Measurements from ENCODE around the gene SLC25A1.

Gene SLC25A1

DNA sequence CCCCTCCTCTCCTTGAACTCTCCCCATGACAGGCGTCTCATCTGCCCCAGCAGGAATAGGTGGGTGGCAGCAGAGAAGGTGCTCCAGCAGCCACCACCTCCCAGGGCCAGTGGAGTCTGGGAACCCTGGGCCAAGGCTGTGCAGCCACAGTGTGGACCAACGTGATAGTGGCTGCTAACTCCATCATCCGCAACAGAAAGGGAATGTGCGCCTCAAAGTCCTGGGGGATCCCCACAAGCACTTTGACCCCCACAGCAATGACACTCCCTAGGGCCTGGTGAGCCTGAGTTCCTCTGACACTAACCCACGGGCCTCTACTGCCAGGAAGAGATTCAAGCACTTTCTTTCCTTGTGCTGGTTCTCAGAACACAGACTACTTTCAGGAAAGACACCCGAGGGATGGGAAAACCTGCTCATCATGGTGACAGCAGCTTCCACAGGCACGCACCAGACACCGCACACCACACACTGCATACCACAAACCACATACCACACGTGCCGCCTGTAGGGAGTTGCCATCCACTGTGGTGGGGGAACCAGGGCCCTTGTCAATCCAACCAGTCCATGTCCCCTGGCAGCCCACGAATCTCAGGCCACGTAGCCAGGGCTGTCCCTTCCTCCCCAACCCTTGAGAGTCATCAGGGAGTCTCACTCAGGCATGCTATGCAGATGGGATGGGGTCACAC, 3.4 kb upstream of the SLC25A1 start:
- DNase-seq (ENCODE audit: low spot score): no peak
- no peak for FAIRE-seq

DNA sequence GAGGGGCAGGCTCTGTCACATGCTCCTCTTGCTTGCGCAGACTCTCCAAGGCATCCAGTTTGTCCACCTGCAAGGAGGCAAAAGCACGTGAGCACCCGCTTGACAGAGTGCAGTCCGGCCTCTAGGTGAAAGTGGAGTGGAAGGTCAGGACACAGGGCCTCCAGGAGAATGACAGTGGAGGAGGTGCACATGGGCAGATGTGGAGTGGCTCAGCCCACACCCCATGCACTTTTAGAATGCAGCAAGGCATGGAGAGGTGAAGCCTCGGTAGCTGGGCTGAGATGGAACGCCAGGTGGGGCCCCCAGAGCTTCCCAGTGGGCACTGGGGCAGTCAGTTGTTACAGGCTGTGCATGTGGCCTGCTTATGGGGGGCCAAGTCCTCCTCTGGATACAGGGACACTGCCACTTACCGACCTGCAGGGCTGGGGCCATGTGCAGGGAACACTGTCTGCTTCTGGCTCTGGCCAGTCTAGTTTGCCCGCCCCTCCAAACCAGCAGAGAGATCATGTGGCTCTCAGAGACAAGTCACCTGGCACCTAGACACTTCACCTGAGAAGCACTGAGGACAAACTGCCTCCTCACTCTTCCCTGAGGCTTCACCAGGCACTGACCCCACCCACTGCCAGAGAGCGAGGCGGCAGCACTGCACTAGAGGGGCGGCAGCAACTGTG, 2.3 kb upstream of the SLC25A1 start:
- DNase-seq (ENCODE audit: low spot score) (no peak), FAIRE-seq (no peak)

GRCh38 chr22:19180234-19180633, 1.7 kb upstream of the SLC25A1 start:
- FAIRE-seq (no peak), DNase-seq (ENCODE audit: low spot score) (no peak)

DNA sequence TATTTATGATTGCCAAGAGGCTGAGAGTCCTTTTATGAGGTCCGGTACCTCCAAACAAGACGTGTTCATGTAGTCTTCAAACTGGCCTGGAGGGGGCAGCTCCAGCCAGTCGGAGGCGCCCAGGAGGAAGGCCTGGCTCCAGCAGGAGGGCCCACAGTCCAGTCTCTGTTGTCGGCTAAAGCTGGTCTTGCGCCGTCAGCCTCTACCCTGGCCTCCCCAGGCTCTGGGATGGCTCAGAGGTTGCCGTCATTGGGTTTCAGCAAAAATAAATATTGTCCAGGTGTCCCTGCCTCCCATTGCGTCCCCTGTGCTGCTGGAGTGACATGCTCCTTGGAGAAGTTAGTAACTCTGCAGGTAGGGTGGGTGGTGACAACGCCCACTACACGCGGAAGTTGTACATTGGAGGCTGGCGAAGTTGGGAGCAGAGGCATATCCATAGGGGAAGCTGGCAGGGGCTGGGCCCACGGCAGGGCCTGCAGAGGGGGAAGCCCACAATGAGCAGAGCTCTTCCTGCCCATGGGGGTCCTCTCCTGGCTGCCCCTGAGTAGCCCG, 1.0 kb upstream of the SLC25A1 start:
- peak; percentile 18 for FAIRE-seq
- peak; percentile 64 for DNase-seq (ENCODE audit: low spot score)

DNA sequence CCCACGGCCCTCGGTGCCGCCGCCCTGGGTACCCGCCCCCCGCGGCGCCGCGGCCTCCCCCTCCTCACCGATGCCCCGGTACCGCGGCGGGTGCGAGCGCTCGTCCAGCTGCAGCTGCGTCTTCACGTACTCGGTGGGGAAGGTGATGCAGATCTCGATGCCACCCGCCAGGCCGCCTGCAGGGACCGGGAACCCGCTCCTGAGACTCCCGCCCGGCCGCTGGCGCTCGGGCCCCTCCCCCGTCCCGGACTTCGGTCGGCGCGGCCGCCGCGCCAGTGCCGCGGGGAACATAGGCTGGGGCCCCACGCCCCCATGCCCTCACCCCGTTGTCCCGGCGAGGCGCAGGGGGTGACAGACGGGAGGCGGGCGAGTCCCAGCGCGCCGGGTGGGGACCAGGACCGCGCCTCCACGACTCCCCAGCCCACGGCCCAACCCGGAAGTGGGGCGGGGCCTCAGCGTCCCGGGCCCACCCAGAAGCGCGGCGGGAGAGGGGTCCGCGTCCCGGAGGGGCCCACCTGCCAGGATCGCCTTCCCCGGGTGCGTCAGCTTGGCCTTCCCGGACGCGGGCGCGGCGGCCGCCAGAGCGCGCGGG, 375 bp downstream of the SLC25A1 start:
- no peak for DNase-seq (ENCODE audit: low spot score)
- FAIRE-seq: no peak

- FAIRE-seq (no peak), DNase-seq (ENCODE audit: low spot score) (no peak)
These were observed 1.1 kb downstream of the SLC25A1 start for GRCh38 chr22:19177164-19178064.

DNA sequence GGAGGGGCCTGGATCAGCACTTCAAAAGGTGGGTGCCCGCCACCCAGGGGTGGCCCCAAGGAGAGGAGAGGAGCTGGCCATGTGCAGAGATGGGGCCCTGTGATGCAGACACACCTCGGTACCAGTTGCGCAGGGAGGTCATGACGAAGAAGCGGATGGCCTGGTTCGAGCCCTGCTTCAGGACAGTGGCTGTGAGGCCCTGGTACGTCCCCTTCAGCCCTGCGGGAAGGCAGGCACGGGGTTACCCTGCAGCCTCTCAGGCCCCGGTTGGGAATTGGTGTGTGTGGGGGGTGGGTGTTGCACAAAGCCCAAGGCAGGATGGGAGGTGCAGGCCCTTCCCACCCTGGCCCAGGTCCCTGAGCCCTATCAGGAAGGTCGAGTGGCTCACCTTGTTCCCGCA, 1.8 kb downstream of the SLC25A1 start:
- no peak for DNase-seq (ENCODE audit: low spot score)
- no peak for FAIRE-seq

DNA sequence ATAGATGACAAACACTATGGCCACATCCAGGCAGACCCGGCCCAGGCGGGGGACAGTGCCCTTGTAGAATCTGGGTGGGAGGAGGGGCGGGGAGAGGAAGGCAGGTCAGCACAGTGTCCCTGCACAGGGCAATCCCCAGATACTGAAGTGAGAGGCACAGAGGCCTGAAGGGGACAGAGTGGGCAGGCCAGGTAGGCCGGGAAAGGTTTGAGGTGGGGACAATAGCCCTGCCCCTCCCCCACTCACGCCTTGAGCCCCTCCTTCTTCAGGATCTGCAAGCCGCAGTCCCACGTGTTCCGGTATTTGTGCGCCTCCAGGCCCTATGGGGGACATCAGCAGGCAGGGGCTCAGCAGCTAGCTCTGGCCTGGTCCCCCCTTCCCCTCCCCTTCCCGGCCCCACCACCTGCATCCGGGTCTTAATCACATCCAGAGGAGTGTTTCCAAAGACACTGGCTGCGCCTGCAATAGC, 2.3 kb downstream of the SLC25A1 start:
- FAIRE-seq (no peak), DNase-seq (ENCODE audit: low spot score) (no peak)

DNA sequence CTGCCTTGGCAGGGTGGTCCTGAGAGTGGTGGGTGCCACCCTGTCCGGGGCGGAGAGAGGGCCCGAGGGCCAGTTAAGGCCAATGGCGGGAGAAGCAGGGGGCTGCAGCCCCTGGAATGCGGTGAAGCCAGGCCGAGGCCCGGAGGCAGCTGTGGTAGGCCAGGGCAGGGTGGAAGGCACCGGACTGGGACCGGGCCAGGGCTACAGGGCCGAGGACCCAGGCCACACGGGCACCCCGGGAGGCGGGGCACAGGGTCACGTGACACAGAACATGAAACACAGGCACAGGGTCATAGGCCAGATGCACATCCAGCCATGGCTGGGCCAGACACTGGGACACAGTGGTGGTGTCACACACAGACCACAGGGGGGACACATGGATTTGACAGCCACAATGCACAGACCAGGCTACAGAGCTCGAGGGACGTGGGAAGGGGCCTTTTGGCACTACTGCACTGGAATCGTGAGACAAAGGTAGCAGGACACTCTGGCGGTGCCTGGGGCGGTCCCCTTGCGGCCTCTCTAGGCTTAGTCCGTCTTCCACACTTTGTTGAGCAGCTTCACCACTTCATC, 2.8 kb downstream of the SLC25A1 start:
- DNase-seq (ENCODE audit: low spot score): no peak
- no peak for FAIRE-seq

DNA sequence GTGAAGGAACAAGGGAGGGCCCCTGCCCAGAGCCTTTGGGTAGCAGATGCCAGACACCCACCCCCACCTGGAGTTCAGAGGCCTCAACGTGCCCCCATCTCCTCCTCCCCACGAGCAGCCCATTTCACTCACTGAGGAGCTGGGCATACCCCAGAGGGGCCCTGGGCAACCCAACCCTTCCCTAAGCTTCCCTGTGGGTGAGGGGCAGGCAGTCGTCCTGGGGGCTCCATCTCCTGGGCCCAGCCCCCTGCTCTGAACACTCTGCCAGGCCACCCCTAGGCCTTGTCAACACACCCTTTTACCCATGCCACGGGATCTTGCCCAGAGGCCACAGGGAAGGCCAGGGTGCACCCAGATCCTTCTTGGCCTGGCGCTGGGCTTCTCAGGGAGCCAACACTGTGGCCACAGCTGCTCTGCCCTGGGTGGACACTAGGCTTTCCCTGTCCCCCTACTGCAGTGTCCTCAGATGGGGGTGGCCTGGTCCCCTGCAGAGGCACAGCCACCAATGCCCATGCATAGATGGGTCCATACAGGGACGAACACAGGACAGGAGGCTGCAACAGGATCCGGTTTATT, 3.4 kb downstream of the SLC25A1 start:
- no peak for DNase-seq (ENCODE audit: low spot score)
- FAIRE-seq: no peak

DNA sequence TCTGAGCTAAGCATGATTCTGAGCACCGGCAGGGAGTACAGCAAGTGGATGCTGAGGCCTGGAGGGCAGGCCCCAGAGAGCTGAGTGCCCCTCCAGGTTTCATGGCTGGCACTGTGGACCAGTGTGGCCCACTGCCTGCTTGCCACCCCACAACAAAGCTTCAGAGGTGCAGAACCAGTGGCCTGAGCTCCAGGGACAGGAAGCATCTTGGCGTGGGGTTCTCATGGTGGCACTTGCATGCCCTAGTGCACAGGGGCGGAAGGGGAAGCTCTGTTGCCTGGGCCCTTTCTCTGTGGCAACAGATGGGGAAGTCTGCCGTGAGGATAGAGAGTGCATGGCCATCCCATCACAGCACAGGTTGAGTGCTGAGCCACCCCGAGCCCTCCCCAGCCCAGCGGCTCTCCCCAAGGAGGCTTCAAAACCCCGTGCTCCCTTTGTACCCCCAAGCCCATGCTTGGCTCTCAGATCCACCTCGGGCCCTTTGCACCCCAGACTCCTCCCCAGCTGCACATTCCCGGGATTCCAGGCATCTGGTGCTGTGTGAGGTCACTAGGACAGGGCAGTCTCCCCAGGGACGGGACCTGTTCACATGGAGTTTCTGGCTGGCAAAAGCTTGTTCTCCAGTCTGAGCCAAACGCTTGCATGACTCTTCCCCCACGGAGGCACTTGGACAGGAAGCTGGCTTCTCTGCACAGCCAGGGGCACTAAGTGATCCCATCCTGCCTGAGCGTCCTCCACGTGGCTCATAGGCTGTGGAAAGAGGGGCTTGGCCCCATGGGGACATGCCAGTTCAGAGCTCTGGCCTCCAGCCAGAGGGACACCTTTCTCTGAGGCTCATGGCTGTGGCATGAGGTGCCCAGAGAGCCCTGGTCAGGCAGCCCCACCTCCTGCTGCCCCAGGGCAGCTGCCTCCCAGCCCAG, 4.2 kb downstream of the SLC25A1 start:
- DNase-seq (ENCODE audit: low spot score) (peak; percentile 52), FAIRE-seq (no peak)

- DNase-seq (ENCODE audit: low spot score): no peak
- FAIRE-seq: no peak
These were observed 5.2 kb downstream of the SLC25A1 start for GRCh38 chr22:19173047-19174035.

DNA sequence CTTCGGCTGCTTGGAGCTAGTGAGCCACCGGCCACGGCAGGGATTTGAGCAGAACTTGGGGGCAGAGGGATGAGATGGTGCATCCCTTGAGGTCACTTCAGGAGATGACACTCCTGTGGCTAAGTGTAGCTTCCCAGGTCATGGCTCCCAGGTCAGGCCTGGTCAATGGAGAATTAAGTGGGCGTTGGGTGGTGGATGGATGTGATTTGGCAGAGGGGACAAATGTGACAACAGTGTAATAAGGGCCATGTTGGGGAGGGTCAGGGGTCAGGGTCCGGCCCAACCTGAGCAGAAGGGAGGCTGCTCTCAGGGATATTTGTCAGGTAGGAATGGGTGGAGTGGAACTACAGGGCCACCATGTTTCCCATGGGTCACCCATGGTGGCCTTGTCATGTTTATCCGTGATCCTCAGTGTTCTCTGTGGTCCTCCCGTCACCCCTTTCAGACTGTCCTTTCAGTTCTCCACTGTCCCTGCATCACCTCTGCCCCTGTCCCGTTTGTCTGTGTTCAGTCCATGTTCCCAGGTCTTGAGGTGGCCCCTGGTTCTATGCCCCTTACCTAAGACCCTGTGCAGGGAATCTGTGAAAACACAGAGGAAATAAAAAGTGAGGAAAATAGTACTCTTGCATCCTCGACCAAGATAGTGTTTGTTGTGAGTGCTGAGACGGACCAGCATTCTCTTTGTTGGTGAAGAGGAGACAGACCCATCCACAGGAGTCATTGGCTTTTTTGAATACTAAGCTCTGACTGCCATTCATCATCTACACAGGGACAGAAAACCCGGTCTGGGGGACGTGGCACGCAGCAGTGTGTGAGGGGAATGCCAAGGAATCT, 6.1 kb downstream of the SLC25A1 start:
- DNase-seq (ENCODE audit: low spot score) (no peak), FAIRE-seq (no peak)

DNA sequence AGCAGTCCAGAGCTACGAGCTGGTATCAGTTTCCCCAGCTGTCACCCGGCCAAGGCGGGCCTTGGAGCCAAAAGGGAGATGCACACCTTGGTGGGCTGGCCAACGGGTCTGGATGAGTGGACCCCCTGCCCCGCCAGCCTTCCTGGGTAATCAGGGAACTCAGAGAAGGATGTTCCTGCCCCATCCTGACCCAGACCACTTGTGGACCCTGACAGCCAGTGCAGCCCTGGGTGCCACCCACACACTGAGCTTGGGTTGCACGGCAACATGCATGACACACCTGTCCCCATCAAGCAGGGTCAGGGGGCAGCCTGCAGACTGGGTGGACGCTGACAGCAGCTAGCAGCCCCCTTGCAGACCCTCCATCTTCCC, 8.6 kb downstream of the SLC25A1 start:
- FAIRE-seq: no peak
- no peak for DNase-seq (ENCODE audit: low spot score)

GRCh38 chr22:19169002-19169946, 9.3 kb downstream of the SLC25A1 start:
- FAIRE-seq (no peak), DNase-seq (ENCODE audit: low spot score) (no peak)

- DNase-seq (ENCODE audit: low spot score) (no peak), FAIRE-seq (no peak)
These were observed 10.2 kb downstream of the SLC25A1 start for GRCh38 chr22:19168088-19168890.

Data from RCC 7860 (cell line).